GM10266 (cell line): ENCODE results near the gene C5orf58.

ENCODE experiments used
- DNase-seq: peaks from one replicate; pipeline ENCODE4 v3.0.0; 2012; ENCODE audit errors: extremely low spot score
- TF ChIP-seq, protein P1 (sequence below): IDR thresholded peaks from 2 replicates; pipeline ENCODE4 v1.5.1; 2012; ENCODE audit warnings: mild to moderate bottlenecking, low read depth; ENCODE audit not compliant: control insufficient read depth, insufficient read depth; ENCODE audit errors: missing control alignments

Gene C5orf58

GRCh38 chr5:170267431-170268152 is 34.8 kb downstream of the C5orf58 start:
- DNase-seq = peak; percentile 77
- TF ChIP-seq, protein P1, sequence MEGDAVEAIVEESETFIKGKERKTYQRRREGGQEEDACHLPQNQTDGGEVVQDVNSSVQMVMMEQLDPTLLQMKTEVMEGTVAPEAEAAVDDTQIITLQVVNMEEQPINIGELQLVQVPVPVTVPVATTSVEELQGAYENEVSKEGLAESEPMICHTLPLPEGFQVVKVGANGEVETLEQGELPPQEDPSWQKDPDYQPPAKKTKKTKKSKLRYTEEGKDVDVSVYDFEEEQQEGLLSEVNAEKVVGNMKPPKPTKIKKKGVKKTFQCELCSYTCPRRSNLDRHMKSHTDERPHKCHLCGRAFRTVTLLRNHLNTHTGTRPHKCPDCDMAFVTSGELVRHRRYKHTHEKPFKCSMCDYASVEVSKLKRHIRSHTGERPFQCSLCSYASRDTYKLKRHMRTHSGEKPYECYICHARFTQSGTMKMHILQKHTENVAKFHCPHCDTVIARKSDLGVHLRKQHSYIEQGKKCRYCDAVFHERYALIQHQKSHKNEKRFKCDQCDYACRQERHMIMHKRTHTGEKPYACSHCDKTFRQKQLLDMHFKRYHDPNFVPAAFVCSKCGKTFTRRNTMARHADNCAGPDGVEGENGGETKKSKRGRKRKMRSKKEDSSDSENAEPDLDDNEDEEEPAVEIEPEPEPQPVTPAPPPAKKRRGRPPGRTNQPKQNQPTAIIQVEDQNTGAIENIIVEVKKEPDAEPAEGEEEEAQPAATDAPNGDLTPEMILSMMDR = peak; percentile 90

DNA sequence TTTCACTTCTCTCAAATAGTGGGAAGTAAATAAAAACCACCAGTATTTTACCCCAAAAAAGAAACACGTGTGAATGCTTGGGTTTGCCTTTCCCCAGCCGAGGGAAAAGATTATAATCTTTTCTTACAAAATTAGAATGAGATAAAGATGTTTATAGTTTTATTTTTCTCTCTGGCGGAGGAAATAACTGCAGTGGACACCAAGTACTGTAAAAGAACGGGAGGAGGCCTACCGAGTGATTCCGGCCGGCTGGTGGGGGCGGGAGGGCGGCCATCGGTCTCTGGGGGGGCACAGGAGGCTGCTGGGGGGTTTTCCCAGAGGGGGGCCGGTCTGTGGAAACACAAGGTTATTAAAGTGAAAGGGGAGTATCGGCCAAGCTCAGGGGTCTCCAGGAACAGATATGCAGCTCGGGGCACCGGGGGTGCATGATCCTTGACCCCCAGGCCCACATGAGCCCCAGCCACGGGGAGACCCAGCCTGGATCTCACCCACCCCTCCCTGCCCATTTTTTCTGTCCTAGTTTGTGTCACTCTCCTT is 35.4 kb downstream of the C5orf58 start:
- TF ChIP-seq, protein P1 = no peak
- no peak for DNase-seq

DNA sequence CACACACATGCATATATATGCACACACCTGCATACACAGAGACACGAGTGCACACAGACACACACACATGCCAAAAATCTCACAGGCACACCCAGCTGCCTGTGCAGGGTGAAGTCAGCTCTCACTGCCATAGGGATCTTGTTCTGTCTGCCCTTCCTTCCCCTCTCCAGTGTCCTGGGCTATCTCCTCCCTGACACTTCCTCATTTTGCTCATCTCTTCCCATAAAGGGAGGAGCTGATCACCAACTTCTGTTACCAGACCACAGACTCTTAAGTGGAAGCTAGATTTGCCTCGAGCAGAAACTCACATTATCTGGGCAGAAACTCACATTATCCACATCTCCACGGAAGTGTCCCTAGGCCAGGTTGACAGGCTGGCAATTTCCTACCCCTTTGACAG is 36.1 kb downstream of the C5orf58 start:
- no peak for DNase-seq
- TF ChIP-seq, protein P1 = no peak

DNA sequence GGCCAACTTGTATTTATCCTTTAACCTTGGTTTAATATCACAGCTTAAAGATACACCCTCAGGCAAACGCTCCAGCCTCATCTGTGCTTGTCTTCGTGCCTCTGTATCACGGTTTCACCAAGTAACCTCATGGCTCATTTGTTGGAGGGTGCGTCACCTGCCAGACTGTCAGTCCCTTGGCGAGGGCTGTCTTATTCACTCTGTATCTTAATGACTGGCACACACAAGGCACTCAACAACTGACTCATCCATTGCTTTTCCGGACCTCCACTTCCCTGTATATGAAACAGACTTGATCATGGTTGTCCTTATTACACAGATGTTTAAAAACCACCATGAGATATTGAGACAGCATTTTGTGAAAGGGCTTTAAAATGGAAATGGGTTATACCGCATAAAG is 36.8 kb downstream of the C5orf58 start:
- no peak for DNase-seq
- TF ChIP-seq, protein P1 = no peak

DNA sequence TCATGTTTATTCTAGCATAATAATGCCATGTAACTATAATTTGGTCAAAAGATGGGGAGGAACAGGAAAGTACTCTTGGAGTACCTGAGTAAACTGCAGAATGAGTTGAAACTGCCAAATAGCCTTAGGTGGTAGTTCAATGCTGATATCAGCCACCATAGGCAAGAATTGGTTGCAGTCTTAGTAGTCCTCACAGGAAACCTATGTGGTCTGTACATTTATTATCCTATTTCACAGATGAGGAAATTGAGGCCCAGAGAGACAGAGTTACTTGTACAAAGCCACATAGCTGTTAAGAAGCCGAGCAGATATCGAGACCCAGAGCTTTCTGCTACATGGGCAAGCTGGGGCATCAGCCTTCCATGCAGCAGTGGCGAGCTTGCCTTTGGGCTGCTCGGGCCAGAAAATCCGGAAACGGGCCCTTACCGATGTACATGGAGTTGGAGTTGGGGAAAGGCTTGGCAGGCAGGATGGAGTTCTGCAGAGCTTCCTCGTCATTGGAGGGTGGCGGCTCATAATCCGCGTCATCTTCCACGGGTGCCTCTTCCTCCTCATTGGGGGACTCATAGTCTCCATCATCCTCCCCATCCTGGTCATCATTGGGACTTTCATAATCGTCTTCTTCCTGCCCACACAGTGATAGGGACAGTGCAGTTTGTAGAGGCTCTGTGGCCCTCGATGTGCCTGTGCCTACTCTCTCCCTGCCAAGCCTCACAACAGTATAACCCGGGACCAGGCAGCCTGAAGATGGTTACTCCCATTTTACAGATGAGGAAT is 37.7 kb downstream of the C5orf58 start:
- TF ChIP-seq, protein P1 = no peak
- DNase-seq = no peak

GRCh38 chr5:170273968-170274710 is 41.4 kb downstream of the C5orf58 start:
- DNase-seq = peak; percentile 37
- TF ChIP-seq, protein P1 = peak; percentile 40
